GM21381 (cell line): Measurements from ENCODE around the gene MAML2.

ENCODE experiments used
- ATAC-seq: cut with Tn5 transposase; IDR thresholded peaks from one replicate; pipeline ENCODE4 v1.9.1; 2021; ENCODE audit warnings: mild to moderate bottlenecking, moderate library complexity; ENCODE audit not compliant: unreplicated experiment

The MAML2 gene

DNA sequence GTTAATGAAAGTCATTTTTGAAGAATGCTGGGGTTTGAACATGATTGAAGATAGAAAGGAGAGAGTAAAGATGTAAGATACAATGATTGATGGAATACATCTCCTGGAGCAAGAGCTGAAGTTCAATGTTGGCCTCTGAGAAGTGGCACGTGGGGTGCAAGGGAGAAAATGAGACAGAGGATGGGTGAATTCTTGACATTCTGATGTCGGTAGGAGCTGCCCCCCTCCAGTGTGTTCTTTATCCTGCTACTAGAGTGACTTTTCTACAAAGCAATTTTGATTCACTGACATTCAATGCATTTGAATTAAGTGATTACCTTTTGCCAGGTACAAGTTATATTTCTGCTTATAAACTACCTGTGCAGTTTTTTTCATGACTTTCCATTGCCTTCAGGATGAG is 260.1 kb downstream of the MAML2 start:
- no peak for ATAC-seq

DNA sequence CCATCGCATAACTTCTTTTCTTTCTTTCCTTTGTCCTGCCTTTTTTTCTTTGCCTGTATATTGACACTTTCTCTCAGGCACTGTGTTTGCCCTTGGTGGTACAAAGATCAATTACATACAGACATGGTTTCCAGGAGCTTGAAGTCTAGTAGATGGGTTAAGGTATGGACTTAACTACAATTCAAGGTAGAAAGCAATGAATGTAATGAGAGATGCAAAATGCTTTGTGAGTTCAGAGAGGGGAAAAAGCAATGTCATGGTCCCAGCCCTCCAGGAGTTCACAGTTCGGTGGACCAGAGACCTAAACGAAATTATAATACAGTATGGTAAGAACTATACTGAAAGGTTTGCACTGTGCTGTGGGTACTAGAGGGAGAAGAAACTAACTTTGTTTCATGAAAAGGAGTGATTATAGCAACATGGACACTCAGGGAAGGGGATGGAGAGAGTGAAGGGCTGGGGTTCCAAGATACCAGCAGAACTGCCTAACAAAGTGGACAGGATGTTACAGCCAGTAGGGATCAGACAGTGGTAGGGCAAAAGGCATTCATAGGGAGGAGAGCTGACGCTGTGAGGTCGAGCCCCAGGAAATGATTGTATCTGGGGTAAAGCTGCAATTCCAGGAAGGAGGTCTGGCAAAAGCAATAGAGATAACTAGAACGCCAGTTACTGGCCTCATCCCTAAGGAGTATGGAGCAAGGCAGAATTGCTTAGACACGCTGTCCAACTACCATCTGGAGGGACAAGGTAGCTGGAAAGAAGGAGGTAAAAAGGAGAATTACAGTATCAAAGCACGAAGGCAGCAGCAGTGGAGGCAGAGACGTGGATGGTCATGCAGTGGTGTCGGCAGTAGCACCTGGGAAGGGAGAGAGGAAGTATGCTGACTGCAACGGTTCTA is 260.7 kb downstream of the MAML2 start:
- ATAC-seq, result no peak

- no peak for ATAC-seq
Observed at GRCh38 chr11:96081561-96081960, 261.4 kb downstream of the MAML2 start.

- ATAC-seq, result no peak
Observed at GRCh38 chr11:96079691-96080090, 263.3 kb downstream of the MAML2 start.

DNA sequence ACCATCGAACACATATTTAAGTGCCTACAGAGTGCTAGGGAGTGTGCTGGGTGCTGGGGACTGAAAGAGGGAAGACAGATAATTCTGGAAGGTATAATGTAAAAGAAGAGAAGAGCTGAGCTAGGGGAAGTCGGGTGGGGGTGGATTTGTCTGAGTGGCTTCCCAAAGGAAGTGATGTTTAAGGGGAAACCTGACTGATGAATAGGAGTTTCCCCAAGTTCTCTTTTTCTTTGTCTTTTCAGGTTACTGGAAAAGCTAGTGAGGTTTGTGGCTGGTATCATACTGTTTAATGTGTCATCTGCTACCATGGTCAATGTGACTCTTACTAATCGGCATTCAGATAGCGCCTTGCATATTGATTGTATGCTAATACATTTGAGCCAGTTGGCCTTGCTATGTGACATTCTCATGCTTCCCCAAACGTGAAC is 267.4 kb downstream of the MAML2 start:
- peak; percentile 78 for ATAC-seq

GRCh38 chr11:96074551-96075310 is 268.3 kb downstream of the MAML2 start:
- ATAC-seq, result no peak

DNA sequence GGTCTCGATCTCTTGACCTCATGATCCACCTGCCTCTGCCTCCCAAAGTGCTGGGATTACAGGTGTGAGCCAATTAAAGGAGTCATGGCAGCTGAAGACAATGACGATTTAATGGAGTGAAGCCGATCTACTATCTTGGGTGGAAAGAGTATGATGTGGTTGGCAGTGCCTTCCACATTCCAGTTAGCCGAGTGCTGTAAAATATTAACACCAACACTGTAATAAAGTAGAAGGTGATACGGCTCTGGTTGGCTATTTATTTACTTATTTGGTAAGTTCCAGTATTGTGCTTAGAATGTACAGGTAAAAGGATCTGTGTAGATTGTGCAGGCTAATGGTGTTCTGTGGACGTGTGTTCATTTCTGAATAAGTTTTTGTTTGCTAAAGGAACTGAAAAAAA is 269.5 kb downstream of the MAML2 start:
- ATAC-seq, result no peak

- no peak for ATAC-seq
Observed at GRCh38 chr11:96072592-96072991, 270.4 kb downstream of the MAML2 start.

DNA sequence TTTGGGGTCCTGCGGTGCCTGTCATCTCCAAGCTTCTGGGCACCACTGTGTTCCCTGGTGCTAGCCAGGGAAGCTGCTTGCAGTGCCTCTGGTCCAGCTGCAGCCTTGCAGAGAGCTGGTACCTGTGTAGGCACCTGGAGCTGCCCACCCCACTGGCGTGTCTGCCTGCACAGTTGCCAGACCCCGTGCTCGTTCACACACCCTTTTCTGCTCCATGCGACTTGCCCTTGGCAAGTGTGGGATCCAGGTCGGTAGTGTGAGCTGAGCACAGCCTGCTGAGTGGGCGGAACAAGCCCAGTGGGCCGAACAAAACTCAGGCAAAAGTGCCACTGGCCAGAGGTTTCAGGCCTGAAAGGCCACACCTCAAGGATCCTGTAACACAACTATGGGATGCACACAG is 272.5 kb downstream of the MAML2 start:
- ATAC-seq, result no peak

DNA sequence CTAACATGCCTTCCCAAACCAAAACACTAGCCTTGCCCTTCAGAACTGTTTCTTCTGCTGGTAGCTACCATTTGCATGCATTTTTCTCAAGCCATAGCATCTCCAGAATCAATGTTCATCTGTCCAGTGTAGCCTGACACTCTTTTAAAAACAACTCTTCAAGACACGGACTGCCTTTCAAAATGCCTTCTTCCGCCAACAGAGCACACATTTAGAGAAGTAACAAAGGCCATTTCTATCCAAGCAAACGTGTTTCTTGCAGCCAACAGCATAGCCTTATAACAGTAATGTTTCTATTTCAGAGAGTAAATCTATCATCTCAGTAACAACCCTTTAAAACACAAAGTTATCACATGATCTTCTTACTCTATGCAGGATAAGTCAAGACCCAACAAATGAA is 275.8 kb downstream of the MAML2 start:
- ATAC-seq, result no peak

GRCh38 chr11:96065379-96065778 is 277.6 kb downstream of the MAML2 start:
- ATAC-seq, result no peak

GRCh38 chr11:96063886-96064285 is 279.1 kb downstream of the MAML2 start:
- no peak for ATAC-seq

DNA sequence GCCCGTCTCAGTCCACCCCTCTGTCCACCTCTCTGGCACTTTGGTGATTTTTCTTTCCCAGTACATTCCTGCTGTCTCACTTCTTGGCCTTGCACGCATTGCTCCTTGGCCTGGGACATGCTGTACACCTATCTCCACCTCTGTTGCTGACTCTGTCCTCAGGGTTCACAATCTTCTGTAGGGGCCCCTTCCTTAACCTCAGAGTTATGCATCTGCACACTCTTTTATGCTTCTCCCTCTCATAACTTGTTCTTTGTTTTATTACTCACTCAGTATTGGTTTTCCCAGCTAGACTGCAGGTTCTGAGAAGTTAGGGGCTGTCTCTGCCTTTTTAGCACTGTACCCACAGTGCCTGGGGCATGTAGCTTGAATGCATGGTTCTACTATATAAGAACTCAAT is 279.9 kb downstream of the MAML2 start:
- ATAC-seq, result no peak

GRCh38 chr11:96062134-96062533 is 280.9 kb downstream of the MAML2 start:
- peak; percentile 72 for ATAC-seq

DNA sequence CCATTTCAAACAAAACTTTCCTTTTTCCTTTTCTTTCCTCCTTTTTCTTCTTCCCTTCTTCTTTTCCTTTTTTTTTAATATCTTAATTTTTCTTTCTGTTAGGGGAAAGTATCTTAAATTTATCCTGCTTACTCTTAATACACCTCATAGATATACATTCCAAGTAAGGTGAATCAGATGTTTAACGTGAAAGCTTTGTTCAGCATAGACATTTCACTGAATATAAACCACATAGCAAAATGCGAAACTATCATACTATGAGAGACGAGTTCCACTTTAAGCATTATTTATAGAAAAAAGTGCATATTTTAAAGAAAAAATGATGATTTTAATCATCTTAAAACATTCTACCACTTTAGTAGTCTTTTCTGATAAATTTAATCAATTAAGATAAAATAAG is 281.3 kb downstream of the MAML2 start:
- ATAC-seq, result no peak

DNA sequence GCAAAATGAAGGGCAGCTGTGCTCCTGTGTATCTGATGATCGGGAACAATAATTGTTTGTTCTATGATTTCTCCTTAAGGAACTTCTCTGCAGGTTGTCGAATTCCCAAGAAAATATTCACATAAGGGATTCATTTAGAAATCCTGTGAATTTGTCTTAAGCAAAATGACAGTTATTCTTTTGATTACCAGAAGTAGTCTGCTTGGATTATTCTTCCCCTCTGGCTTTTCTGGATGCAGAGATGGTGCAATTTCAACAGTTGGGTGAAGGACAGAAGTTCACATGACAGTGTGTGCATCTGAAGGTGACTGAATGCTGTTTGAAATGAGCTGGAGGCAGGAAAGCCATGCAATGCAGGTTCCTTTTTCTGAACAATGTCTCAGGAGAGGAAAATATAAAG is 281.9 kb downstream of the MAML2 start:
- no peak for ATAC-seq

GRCh38 chr11:96057502-96057901 is 285.5 kb downstream of the MAML2 start:
- ATAC-seq, result no peak

- ATAC-seq, result no peak
Observed at GRCh38 chr11:96056576-96056975, 286.4 kb downstream of the MAML2 start.

GRCh38 chr11:96055706-96056387 is 287.1 kb downstream of the MAML2 start:
- ATAC-seq, result no peak

DNA sequence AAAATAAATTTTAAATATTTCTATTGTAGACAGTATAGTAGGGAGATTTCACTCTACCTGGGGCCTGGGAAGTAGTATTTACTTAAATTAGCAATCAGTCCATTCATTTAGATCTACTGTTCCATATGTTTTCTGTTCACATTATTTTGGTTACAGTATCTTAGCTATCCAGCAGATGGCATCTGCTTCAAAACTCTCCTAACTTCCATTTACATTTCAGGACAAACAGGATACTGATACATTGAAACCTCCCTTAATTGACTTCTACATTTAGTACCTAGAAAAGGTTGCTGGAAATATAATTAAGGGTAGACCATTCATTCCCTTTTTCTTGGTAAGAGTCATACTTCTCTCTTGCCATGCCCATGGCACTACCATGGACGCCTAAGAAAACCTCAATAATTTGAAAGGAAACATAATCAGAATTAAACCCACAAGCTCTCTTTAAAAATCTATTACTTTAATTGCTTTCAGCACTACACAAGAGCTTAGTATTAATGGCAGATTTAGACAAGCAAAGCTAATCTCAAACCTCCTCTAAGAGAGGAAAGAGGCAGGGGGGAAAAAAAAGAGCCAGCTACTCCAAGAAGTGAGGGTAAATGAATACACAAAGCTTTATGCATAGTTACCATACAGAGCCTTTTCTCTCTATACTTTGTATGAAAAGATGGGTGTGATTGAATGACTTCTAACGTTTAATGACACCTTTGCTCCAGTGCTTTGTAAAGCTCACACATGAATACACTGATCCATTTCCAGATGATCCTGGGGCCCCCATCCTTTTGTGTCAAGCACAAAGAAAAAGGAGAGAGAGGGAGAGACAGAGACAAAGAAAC is 287.9 kb downstream of the MAML2 start:
- ATAC-seq, result no peak
